Endometrial microvascular endothelial cells (primary cell): ENCODE measurements around the gene CMTM1. TPM values are rescaled to one million over a fixed set of nuclear protein-coding genes. Genes with fewer than 3 reads are reported as not detected.
"Not testable (repeated sequence)": the region's sequence is repeated elsewhere in the genome, so short reads cannot be mapped to it uniquely, and the experiment has no call there.

Experiments used
- in situ Hi-C: cut with HindIII; loops from 2 replicates; pipeline ENCODE4 v1.10.0; 2017; ENCODE audit warnings: low sequenced_read_pairs, low pct_unique_long_range_greater_than_20kb; ENCODE audit errors: inconsistent ontology term
- total RNA-seq: library from RNA; depleted of rRNA; stranded (reverse); fragments of >200 nt; gene quantifications from one replicate; pipeline ENCODE4 v1.2.3, GENCODE V29; 2015; ENCODE audit errors: inconsistent ontology term

CMTM1 gene
- total RNA-seq, 1 donor from 2014 or later: 3.3 TPM

DNA sequence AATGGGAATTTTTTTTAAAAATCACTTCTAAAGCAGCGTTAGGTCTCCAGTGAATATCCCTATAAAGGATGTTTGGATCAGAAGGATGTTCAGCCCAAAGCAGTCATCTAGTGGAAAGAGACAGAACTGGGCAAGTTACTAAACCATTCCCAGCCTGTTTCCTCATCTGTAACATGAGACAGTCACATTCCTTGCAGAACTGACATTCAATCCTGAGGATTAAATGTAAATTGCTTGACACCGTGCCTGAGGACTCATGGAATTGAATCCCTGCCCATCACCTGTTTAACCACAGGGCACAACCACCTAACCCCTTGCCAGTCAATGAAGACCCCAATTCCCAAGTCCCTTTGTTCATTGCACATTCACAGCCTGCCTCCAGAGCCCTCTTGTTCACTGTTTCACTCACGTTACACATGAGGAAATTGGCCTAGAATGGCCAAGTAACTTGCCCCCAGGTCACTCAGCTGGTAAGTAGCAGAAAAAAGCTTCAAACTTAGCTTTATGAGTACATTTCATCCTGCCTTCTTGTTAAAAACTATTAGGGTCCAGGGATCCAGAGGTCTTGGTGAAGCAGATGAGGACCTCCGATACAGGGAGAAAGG lies 14.5 kb downstream of the CMTM1 start:
- in situ Hi-C loops: loop anchor here (5.0 kb wide), 1 partner anchor 58 kb away; no protein-coding TSS in a partner anchor

DNA sequence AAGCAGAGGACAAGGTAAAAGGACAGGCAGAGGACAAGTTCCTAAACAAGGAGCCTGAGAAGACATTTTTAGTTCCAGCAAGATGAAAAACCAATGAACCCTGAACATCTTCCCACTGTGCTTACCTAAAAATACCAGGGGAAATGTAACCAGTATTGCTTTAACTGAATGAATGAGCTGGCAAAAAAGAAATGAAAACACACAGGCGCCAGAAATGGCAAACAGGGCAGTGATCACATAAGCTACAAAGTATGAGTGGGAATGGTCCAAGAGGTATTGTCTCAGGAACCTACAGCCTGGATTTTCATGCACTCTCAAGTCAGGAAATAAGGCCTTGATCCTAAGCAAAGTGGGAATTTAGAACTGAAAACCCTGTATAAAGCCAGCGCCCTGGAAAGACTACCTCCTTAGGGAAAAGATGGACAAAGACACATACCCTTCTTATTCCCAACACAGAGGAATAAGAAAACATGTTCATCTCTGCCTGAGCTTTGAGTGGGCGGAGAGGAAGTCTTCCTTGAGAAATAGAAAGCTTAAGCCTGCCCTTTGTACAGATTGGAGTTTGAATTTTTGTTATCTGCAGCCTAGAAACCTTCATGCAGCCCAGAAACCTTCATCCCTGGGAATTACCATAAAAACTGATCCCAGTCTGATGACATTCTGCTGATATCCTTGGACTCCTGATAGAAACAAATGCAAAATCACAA lies 15.2 kb downstream of the CMTM1 start:
- in situ Hi-C loops: loop anchor here (5.0 kb wide), 1 partner anchor 59 kb away; no protein-coding TSS in a partner anchor

DNA sequence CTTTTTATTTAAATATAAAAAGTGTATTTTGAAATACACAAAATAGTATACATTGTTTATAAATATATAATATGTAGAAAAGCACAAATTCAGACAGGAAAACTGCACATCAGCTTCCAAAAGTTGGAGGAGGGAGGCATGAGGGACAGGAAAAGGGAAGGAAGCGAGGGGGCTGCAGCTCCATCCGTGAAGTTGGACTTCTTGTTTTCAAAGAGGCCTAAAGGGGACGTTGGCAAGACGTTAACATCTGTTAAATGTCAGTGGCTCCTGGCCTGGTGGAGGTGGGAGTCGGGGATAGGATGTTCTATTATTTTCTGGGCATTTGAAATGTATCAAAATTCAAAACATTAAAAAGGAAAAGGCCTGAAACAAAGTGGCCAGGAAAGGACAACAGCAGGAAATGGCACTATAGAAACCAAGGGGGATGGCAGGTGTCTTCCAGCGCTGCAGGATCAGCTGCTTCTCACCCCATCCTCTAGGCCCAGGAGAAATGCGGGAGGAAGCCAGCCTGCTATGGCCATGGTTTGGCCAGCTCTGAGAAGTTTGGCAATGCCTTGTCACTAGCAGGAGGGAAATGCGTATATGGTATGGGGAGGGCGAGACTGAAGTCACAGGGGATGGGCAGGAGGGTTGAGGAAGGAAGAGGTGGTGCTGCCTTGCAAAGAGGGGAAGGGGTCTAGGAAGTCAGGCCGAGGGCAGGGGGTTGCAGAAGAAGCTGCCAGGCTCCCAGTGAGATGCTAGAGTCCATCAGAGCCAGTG lies 19.4 kb downstream of the CMTM1 start:
- in situ Hi-C loops: no loop called here

DNA sequence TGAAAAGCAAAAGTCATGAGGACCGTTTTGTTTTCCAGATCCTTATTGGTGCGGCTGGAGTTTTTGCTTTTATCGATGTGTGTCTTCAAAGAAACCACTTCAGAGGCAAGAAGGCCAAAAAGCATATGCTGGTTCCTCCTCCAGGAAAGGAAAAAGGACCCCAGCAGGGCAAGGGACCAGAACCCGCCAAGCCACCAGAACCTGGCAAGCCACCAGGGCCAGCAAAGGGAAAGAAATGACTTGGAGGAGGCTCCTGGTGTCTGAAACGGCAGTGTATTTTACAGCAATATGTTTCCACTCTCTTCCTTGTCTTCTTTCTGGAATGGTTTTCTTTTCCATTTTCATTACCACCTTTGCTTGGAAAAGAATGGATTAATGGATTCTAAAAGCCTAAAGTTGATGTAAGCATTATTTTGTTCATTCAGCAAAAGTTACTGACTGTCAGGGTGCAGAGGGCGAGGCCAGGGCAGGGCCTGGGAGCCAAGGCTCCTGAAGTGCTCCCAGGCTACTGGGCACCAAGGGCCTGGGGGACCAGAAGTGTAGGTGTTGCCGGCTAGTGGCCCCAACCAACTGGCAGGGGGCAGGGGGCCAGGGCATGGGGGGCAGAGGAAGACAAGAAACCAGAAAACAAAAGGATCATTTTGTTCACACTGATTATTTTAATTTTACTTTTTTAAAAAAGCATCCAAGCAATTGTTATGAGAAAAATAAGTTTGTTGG lies 21.8 kb downstream of the CMTM1 start:
- in situ Hi-C loops: no loop called here

DNA sequence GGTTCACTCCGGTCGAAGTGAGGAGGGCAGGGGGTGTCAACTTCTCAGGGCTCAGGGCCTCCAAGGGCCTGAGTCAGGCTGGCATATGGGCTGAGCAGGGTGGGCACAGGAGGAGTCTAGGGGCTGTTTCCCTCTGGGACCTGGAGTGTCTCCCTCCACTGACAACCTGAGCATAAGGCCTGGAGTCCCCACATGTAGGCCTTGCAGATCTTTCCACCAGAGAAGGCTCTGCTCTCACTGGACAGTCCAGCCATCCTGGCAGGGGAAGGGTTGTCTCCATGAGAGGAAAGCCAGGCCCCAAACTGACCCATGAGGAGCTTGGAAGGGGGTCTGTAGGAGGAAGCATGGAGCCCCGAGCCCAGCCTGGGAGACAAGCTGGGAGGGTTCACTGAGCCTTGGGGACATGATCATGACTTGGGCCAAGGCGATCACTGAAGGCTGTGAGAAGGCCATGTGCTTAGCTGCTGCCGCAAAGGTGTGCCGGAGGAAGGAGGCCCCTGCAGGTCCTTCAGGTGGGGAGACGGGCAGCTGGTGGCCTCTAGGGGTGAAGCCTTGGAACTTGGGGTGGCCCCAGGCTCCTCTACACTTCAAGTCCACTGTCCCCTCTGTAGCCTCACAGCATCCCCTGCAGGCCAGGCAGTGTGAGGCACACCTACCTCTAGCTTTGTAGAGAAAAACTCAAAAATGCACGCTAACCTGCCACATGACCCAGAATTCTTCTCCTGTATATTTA lies 22.9 kb downstream of the CMTM1 start:
- in situ Hi-C loops: no loop called here

DNA sequence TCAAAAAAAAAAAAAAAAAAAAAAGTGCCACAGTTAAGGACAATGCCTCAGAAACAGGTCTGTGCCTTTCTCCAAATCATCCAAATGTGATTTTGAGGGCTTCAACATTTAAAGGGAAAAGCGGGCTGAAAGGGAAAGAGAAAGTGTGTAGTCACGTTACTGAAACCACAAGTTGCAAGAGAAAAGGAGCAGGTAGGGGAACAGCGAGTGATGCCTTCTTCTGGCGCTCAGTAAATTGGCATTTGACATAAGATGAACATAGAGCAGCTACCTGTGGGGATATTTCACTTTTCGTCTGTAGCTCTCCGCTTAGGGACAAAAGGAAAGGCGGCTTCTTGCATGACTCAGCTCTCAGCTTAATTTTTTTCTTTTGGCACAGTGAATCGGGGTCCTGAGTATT lies 24.1 kb downstream of the CMTM1 start:
- in situ Hi-C loops: no loop called here

DNA sequence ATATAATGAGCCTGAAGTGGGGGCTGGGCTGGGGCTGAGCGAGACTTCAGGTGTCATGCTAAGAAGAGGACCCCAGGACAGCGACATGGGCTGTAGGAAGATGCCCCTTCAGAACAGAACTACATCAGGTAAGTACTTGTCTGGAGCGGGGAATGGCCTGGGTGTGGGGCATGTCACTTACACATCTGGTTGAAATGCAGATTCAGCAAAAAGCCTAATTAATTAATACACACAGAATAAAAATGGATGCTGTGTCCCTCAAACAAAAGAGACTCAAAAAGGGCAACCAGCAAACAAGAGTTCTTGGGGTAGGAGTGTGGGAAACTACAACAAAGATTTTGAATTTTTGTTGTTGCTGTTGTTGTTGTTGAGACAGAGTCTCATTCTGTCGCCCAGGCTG lies 24.8 kb downstream of the CMTM1 start:
- in situ Hi-C loops: no loop called here

DNA sequence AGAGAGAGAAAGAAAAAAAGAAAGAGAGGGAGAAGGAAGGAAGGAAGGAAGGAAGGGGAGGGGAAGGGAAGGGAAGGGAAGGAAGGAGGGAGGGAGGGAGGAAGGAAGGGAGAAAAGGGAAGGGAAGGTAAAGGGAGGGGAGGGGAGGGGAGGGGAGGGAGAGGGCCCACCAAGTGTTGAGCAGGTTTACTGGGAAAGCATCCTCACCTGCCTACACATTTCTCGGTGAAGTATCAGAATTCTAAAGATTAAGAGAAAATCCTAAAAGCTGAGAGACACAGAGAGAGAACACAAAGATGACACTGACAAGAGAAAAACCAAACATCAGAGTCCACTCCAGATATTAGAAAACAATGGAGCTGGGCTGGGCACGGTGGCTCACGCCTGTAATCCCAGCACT lies 26.0 kb downstream of the CMTM1 start:
- in situ Hi-C loops: no loop called here

DNA sequence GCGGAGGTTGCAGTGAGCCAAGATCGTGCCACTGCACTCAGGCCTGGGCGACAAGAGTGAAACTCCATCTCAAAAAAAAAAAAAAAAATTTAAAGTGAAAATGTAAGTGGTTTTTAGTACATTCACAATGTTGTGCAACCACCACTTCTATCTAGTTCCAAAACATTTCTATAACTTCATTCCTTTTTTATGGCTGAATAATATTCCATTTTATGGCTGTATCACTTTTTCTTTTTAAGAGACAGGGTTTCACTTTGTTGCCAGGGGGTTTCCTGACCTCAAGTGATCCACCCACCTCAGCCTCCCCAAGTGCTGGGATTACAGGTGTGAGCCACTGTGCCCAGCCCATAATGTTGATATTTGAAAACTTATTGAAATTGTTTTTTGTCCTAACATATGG lies 26.6 kb downstream of the CMTM1 start:
- in situ Hi-C loops: no loop called here

DNA sequence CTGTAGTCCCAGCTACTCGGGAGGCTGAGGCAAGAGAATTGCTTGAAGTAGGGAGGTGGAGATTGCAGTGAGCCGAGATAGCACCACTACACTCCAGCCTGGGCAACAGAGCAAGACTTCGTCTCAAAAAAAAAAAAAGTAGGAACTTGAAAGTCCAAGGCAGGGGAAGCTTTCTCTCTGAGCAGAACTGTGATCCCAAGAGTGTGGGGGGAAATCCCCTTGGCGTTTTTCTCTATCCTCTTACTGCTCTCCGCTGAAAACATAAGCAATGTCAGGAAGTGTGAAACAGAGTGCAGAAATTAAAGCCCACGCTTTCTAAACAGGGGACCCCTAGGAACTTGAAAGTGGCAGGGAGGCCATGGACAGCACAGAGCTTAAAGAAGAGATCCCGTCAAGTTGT lies 28.5 kb downstream of the CMTM1 start:
- in situ Hi-C loops: no loop called here

DNA sequence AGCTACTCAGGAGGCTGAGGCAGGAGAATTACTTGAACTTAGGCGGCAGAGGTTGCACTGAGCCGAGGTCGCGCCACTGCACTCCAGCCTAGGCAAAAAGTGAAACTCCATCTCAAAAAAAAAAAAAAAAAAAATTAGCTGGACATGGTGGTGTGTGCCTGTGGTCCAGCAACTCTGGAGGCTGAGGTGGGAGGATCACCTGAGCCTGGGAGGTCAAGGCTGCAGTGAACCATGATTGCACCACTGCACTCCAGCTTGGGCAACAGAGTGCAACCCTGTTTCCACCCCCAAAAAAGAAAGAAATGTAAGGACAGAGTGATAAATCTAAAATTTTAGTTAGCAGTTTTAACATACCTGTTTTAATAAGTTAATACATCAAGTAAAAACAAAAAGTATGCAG lies 30.3 kb downstream of the CMTM1 start:
- in situ Hi-C loops: not testable (repeated sequence)

DNA sequence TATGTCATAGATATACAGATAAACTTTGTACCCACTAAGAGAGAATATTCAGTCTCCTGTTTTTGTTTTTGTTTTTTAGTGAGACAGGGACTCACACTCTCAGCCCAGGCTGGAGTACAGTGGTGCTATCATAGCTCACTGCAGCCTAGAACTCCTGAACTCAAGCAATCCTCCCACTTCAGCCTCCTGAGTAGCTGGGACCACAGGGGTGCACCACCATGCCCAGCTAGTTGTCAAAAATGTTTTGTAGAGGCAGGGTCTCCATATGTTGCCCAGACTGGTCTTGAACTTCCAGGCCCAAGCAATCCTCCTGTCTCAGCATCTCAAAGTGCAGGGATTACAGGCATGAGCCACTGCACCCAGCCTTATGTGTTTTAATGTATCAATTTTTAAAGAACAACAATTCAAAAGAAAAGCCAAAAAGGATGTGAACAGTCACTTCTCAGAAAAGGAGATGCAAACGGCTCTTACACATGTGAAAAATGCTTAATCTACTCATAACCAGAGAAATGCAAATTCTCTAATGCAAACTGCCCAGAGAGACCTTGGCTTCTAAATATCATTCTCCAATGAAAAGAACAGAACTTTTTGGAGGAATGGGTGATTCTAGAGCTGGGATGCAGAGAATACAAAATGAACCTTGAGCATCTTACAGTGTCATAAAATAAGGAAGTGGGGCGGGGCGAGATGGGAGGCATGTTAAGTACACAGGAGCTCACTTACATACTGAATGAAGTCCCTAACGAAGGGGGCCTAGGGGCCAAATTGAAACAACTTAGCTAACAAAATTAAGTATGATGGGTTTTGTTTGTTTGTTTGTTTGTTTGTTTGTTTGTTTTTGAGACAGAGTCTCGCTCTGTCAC lies 31.0 kb downstream of the CMTM1 start:
- in situ Hi-C loops: no loop called here

DNA sequence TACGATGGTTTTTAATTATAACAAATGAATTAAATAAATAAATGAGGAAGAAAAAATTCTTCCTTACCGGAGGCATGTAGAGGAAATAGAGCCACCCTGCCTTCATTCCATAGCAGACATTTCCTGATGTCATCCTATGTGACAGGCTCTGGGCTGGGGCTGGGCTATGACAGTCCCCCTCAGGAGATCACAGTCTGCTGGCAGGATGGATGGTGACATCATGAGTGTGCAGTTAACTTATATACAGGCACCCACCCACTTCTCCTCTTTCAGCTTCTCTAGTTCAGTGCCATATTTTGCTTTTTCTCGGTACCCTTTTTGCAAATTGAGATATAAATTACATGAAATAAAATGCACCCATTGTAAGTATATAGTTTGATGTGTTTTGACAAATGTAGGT lies 31.9 kb downstream of the CMTM1 start:
- in situ Hi-C loops: no loop called here

DNA sequence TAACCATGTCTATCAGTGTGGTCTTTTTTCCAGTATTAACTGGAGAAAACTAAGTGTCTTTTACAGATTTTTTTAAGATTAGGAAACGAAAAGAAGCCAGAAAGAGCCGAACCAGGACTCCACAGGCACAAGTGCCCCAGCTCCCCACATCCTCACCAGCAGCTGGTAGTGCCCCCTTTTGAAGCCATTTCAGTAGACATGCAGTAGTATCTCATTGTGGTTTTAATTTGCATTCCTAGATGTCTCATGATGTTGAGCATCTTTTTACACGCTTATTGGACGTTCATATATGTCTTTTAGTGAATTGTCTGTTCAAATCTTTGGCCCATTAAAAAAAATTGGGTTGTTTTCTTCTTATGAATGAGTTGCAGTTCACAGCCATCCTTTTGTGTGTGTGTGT lies 33.5 kb downstream of the CMTM1 start:
- in situ Hi-C loops: no loop called here

DNA sequence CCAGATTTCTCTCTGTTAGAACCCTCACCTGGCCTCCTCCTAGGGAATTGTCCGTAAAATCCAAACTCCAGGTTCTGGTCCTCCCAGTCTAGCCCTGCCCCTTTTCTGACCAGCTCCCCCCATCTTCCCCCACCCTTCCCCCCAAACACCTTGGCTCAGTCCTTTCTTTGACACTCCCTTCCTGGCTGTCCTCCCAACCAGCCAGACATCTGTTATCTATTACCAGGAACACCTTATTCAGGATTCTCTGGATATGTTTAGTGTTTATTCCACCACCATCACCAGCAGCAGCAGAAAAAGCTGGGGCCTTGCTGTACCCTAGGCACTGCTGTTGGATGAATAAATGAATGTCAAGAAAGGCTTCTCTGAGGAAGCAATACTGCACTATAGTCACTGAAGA lies 34.2 kb downstream of the CMTM1 start:
- in situ Hi-C loops: no loop called here

DNA sequence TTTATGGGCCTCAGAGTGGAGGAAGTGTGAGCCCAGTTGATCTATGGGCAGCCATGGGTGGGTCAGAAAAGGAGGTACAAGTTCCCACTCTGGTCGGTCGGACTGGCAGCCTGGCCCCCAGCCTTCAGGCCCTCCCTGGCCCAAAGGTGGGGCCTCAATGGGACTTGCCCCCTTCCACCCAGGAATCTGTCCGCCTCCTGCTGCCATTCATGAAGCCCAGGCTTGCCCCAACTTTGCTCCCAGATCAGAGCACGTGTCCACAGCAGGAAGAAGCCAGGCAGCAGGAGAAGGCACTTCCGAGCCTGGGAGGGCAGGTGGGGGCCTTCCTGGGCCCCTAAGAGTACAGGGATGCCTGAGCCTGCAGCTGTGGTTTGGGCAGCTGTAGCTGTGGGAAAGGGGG lies 35.2 kb downstream of the CMTM1 start:
- in situ Hi-C loops: no loop called here

DNA sequence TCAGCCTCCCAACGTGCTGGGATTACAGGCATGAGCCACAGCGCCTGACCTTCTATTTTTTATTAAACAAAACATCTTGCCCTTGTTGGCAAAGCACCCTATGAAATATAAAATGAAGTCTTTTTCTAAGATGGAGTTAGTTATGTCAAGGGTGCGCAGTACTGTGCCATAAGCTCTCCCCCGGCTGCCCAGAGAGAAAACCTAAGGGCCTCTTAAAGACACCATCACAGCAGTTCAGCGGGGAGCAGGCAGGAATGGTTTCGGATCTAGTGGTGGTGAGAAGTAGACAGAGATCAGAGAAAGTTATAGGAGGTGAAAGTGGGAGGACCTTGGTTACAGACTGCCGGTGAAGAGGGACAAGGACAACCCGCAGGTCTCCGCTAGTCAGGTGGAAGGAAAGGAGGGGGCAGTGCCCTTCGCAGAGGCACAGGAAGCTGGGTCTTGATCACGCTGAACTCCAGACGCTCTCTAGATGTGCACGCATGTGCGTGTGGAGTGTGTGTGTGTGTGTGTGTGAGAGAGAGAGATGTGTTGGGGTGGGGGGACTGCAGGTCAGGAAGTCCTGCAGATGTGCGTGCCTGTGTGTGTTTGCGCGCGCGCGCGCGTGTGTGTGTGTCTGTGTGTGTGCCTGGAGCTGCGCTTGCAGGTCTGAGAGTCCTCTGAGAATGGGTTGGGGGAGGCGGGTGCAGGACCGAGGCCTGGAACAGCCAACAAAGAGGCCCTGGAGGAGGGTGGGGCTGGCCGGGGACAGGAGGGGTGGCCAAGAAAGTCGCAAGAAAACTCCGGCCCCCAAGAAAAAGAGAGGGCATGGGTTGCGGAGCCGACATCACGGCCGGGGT lies 37.5 kb downstream of the CMTM1 start:
- in situ Hi-C loops: no loop called here
